Endothelial cell of umbilical vein (primary cell): ENCODE data around the gene CNN2.

Source experiments
- CTCF ChIP-seq, 2 donors: IDR thresholded peaks; 1 replicate in 1 of 2; 2 replicates in 1 of 2; pipeline ENCODE4 v1.5.1; 2011; ENCODE audit warnings: low read length in 2 of 2, mild to moderate bottlenecking in 2 of 2, moderate library complexity in 2 of 2, control low read depth in 1 of 2, inconsistent platforms in 1 of 2, low read depth in 1 of 2; ENCODE audit not compliant: insufficient read depth in 1 of 2; ENCODE audit errors: extremely low read depth in 1 of 2
- MAX ChIP-seq: IDR thresholded peaks from 2 replicates; pipeline ENCODE4 v1.6.1; 2011; ENCODE audit not compliant: insufficient read depth, insufficient read length
- MYC ChIP-seq: IDR thresholded peaks from one replicate; pipeline ENCODE4 v1.6.1; 2011; ENCODE audit warnings: mild to moderate bottlenecking, low read depth, low read length

- TF ChIP-seq MYC = no peak
- no peak for TF ChIP-seq CTCF (IDR thresholded peaks at IDR 0.05; ENCODE audit: extremely low read depth in 1 of 2, insufficient read depth in 1 of 2, low read depth in 1 of 2, low read length in 2 of 2)
- TF ChIP-seq MAX = no peak
These were observed 57.8 kb downstream of the CNN2 start for GRCh38 chr19:1084024-1084868.
